Activated B cell treated with CpG ODN at 0.5 μM for 24 hours (primary cell): Measurements from ENCODE around the gene SLC45A2. TPM values are rescaled to one million over a fixed set of nuclear protein-coding genes. Genes with fewer than 3 reads are reported as not detected.

ENCODE experiments used
- ATAC-seq: fragments of 200-7000 bp; cut with Tn5 transposase; one replicate; pipeline ENCODE4 v1.10.0; 2021; ENCODE audit warnings: low read depth, mild to moderate bottlenecking, moderate library complexity
- CTCF ChIA-PET: fragments of 350-600 bp; sonication (Branson Sonifier 250); formaldehyde crosslinking; loops from one replicate; lab custom pipeline; 2021; ENCODE audit warnings: antibody characterized with exemption; lab: Charles Lee
- POLR2A ChIA-PET: fragments of 350-600 bp; sonication (Branson Sonifier 250); formaldehyde crosslinking; loops from one replicate; lab custom pipeline; 2021; ENCODE audit warnings: antibody characterized with exemption; lab: Charles Lee
- DNase-seq: peaks from one replicate; pipeline ENCODE4 v3.0.0; 2022
- H3K27ac Mint-ChIP-seq: one replicate; pipeline ENCODE4 v1.8.0; 2020; ENCODE audit warnings: mixed read lengths
- H3K27me3 Mint-ChIP-seq: one replicate; pipeline ENCODE4 v1.8.0; 2021; ENCODE audit warnings: mixed read lengths
- H3K36me3 Mint-ChIP-seq: one replicate; pipeline ENCODE4 v1.8.0; 2021; ENCODE audit warnings: low read depth, mixed read lengths
- H3K4me1 Mint-ChIP-seq: one replicate; pipeline ENCODE4 v1.8.0; 2021; ENCODE audit warnings: mixed read lengths
- H3K4me3 Mint-ChIP-seq: one replicate; pipeline ENCODE4 v1.8.0; 2020; ENCODE audit warnings: mild to moderate bottlenecking, mixed read lengths
- H3K9me3 Mint-ChIP-seq: one replicate; pipeline ENCODE4 v1.8.0; 2020; ENCODE audit warnings: mixed read lengths
- CTCF ChIP-seq: fragments of 200-600 bp; IDR thresholded peaks from one replicate; pipeline ENCODE4 v1.8.0; 2022; ENCODE audit warnings: antibody characterized with exemption, mild to moderate bottlenecking
- intact Hi-C: fragments of 100-400 bp; cut with micrococcal nuclease; formaldehyde crosslinking; loops from one replicate; pipeline ENCODE4 v1.15.1; 2024
- total RNA-seq: library from RNA; stranded (reverse); gene quantifications from 2 replicates; pipeline ENCODE4 v1.2.3, GENCODE V29; 2022

SLC45A2 gene
- total RNA-seq, 1 donor from 2014 or later, result not detected

GRCh38 chr5:33937017-33937706 lies 47.3 kb downstream of the SLC45A2 start:
- H3K27me3 Mint-ChIP-seq, result peaks cover 47% of the 10 kb centered on the region
- ATAC-seq, result no peak
- no peaks in the 10 kb centered on the region for H3K36me3 Mint-ChIP-seq
- intact Hi-C loops, result loop anchor here (2.0 kb wide), 1 partner anchor 70 kb away; no protein-coding TSS in a partner anchor
- no peak for TF ChIP-seq CTCF
- no peak overlapping the region for H3K27ac Mint-ChIP-seq
- ChIA-PET CTCF (interaction anchor here (3.3 to 4.1 kb wide), 2 partner anchors 497 to 501 kb away, joined by 15 to 54 read pairs; partner anchors contain the start of gene TARS1), POLR2A (no interaction called here)
- H3K4me1 Mint-ChIP-seq, result peaks cover 17% of the 10 kb centered on the region
- no peak for DNase-seq
- no peak overlapping the region for H3K4me3 Mint-ChIP-seq
- H3K9me3 Mint-ChIP-seq, result no peaks in the 10 kb centered on the region

GRCh38 chr5:33936381-33937016 lies 48.0 kb downstream of the SLC45A2 start, which contains the start of gene RXFP3:
Gene RXFP3 (plus strand): TSS chr5:33936386. CDS start chr5:33936741, 355 bp downstream.
- no peak for ATAC-seq
- CTCF ChIA-PET, result interaction anchor here (3.3 to 4.1 kb wide), 2 partner anchors 496 to 501 kb away, joined by 15 to 54 read pairs; partner anchors contain the start of gene TARS1
- POLR2A ChIA-PET, result no interaction called here
- H3K36me3 Mint-ChIP-seq, result no peaks in the 10 kb centered on the region
- TF ChIP-seq CTCF, result no peak
- H3K4me3 Mint-ChIP-seq, result no peak within 1 kb of the TSS
- peaks cover 17% of the 10 kb centered on the region for H3K4me1 Mint-ChIP-seq
- DNase-seq, result no peak
- peaks cover 45% of the 10 kb centered on the region for H3K27me3 Mint-ChIP-seq
- H3K9me3 Mint-ChIP-seq, result no peaks in the 10 kb centered on the region
- H3K27ac Mint-ChIP-seq, result no peak within 1 kb of the TSS
- intact Hi-C loops, result loop anchor here (2.0 kb wide), 1 partner anchor 70 kb away; no protein-coding TSS in a partner anchor

GRCh38 chr5:33936004-33936380 lies 48.5 kb downstream of the SLC45A2 start:
- intact Hi-C loops, result loop anchor here (2.0 kb wide), 1 partner anchor 71 kb away; no protein-coding TSS in a partner anchor
- CTCF ChIA-PET, result interaction anchor here (1.3 to 4.1 kb wide), 4 partner anchors 347 to 505 kb away, joined by 4 to 54 read pairs (median 20); partner anchors contain the start of gene TARS1
- Mint-ChIP-seq H3K9me3 (no peaks in the 10 kb centered on the region), H3K36me3 (no peaks in the 10 kb centered on the region), H3K4me3 (no peak overlapping the region), H3K27me3 (peaks cover 43% of the 10 kb centered on the region), H3K4me1 (peaks cover 17% of the 10 kb centered on the region), H3K27ac (no peak overlapping the region)
- DNase-seq (peak; percentile 31), ATAC-seq (no peak)
- POLR2A ChIA-PET, result interaction anchor here (0.7 kb wide), 1 partner anchor 1198 kb away, joined by 3 read pairs; no protein-coding TSS in a partner anchor
- TF ChIP-seq CTCF, result no peak

- H3K4me3 Mint-ChIP-seq, result no peak overlapping the region
- ATAC-seq (peak; percentile 14), DNase-seq (no peak)
- POLR2A ChIA-PET, result interaction anchor here (1.0 kb wide), 1 partner anchor 498 kb away, joined by 5 read pairs; no protein-coding TSS in a partner anchor
- no peak overlapping the region for H3K27ac Mint-ChIP-seq
- H3K9me3 Mint-ChIP-seq, result no peaks in the 10 kb centered on the region
- peaks cover 29% of the 10 kb centered on the region for H3K27me3 Mint-ChIP-seq
- H3K4me1 Mint-ChIP-seq, result peaks cover 17% of the 10 kb centered on the region
- no peak for TF ChIP-seq CTCF
- intact Hi-C loops, result loop anchor here (1.0 to 5.0 kb wide), 4 partner anchors 346 to 1227 kb away; no protein-coding TSS in a partner anchor
- CTCF ChIA-PET, result interaction anchor here (0.9 to 4.1 kb wide), 11 partner anchors 10 to 510 kb away, joined by 3 to 54 read pairs (median 5); partner anchors contain the start of gene TARS1
- H3K36me3 Mint-ChIP-seq, result no peaks in the 10 kb centered on the region
Measured at GRCh38 chr5:33934176-33934575, 50.3 kb downstream of the SLC45A2 start.
